Activated gamma-delta T cell (primary cell): ENCODE measurements around the gene TMEM250.

Experiments
- DNase-seq: peaks from one replicate; lab custom pipeline; 2025; lab: John Stamatoyannopoulos, UW

Gene TMEM250

DNA sequence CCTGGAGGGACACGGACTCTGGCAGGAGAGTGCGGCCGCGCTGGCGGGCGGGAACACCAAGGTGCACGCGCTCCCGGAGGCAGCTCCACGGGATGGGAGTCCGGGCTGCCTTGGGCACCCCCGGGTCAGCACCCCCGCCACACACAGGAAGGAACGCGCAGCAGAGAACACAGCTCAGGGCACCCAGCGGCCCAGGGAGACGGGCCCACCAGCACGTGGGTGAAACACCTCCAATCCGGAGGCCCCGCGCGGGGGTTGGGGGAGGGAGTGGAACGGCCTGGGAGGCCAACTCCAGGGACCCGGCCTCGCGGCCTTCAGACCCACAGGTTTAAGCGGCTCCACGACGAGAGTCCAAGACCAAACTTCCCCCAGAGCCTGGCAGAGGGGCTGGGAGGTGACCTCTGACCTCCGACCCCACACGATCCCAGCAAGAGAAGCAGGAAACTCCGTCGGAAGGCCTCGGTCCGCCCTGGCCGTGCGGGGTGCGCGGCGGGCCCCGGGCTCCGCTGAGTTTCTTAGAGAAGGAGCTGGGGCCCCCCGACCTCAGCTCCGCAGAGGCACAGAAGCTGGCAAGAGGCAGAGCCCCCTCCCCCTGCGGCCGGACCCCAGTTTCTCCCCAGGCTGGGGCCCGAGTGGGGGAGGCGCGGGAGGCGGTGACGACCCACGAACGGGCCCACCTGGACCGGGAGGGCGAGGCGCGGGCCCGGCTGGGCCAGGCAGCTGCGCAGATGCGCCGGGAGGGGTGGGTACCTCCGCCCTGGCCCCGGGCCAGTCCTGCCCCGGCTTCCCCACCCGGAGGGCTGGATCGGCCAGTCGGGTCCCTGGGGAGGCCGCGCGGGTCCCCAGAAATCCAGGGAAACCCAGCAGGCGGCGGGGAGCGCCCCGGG, 24.4 kb downstream of the TMEM250 start:
- DNase-seq, result peak; percentile 51

DNA sequence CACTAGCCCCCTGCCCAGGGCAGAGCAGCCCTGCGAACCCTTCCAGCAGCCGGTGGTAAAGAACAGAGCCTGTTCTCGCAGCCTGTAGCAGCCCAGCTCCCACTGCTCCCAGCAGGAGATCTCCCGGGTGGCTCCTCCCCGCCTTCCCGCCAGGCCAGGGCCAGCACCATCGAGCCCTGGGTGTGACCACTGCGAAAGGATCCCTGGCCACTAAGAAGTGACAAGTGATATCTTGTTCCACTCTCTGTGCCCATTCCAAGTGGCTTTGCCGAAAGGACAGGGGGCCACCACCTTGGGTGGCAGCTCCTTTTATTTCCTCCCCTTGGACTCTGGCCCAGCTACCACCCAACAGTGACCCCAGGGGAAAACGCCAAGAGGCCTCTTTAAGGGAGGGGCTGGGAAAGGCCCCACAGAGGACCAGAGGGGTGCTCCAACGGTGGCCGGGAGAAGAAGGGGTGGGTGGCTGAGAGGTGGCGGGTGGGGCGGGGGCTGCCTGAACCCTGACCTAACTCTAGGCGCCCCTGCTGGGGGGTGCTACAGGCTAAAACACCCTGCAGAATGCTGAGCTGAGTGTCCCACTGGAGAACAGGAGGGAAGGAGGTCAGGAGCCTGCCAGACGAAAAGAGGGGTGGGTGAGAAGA, 25.2 kb downstream of the TMEM250 start:
- no peak for DNase-seq

- DNase-seq, result no peak
These were observed 25.9 kb downstream of the TMEM250 start for GRCh38 chr9:136092741-136093140.

- DNase-seq, result no peak
These were observed 26.4 kb downstream of the TMEM250 start for GRCh38 chr9:136092353-136092650.

- no peak for DNase-seq
These were observed 26.9 kb downstream of the TMEM250 start for GRCh38 chr9:136091582-136092352.

GRCh38 chr9:136090768-136091581, 27.7 kb downstream of the TMEM250 start:
- no peak for DNase-seq

- DNase-seq, result no peak
These were observed 28.5 kb downstream of the TMEM250 start for GRCh38 chr9:136090056-136090735.

DNA sequence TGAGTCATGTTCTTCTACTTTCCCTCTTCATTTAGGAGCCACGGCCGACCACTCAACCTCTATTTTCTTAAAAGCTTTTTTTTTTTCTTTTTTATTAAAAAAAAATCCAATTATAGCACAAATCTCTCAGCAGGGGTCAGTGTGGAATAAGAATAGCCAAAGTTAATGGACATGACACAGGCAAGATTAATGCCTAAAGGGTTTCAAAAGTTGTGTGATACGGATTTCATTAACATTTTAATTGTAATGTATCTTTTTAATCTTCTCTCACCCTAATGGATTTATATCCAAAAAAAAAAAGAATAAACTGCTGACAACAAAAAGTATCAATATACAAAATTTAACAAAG, 29.0 kb downstream of the TMEM250 start:
- no peak for DNase-seq

DNA sequence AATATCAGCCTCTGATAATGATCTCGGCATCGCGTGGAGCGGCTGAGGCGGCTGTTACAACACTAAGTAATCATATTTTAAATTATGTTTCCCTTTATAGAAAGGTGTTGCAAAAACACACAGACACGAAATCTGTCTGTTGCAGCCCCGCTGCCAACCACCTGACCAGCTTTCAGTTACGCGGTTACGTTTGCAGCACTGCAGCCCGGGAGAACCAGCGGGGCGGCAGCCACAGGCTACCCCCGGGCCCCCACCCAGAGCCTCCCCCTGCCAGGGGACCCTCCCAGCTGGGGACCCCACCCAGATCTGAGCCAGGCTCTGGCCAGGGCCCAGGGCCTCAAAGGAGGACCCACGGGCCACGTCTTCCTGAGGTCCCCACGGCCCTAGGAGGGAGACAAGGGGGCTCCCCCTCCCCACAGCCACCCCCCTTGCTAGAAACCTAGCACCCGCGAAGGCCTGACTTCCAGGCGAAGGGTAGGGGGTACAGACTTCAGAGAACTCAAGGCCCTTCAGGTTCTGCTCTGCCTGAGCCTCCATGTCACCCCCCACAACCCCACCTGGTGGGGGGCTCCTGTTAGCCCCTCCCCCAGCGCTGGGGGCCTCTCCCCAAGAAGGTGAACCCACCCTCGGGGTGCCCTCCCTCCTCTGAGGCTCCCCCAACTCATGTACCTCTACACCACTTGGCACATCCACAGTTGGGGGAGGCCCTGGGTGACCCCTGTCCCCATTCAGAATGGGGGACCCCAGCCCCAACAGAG, 29.6 kb downstream of the TMEM250 start:
- DNase-seq, result no peak

GRCh38 chr9:136088481-136088938, 30.2 kb downstream of the TMEM250 start:
- no peak for DNase-seq

GRCh38 chr9:136087741-136088480, 30.8 kb downstream of the TMEM250 start:
- no peak for DNase-seq

- no peak for DNase-seq
These were observed 31.5 kb downstream of the TMEM250 start for GRCh38 chr9:136086951-136087740.

DNA sequence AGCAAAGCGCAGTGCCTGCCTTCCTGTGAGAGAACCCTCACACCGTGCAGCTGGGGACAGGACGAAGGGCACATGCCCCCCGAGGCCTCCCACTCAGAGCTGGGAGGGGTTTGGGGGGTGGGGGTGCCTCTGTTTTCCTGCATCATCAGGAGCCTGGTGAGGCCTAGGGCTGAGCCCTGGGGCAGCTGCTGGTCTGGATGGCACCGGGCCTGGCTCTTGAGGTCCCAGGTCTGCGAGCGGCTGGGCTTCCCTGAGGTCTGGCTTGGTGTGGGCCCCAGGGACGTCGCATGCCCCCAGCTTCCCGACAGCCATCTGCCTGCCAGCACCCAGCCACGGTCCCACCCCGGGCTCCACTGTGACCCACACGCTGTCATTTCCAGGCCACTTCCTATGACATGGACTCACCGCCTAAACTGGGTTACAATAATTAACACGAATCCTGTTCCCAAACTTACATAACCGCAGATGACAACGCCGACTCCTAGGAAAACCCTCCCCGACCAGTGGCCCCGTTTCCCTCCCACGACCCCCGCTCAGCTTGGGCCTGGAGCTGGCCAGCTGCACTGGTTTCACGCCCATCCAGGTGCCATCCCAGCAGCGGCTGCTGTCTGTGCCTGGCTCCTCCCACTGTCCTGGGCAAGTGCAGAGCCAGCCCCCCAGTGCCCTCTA, 32.3 kb downstream of the TMEM250 start:
- no peak for DNase-seq

DNA sequence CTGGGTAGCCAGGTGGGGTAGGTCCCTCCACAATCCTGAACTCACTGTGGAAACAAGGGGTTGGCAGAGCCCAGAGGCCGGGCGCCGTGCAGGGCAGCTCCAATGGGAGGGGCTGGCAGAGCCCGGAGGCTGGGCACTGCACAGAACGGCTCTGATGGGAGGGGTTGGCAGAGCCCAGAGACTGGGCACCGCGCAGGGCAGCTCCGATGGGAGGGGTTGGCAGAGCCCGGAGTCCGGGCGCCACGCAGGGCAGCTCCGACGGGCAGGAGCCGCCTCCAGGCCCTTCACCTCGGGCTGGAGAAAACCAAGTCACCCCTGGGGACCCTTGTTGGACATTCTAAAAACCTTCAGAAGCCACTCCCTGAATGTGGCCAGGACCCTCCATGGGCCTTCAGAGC, 32.9 kb downstream of the TMEM250 start:
- no peak for DNase-seq

DNA sequence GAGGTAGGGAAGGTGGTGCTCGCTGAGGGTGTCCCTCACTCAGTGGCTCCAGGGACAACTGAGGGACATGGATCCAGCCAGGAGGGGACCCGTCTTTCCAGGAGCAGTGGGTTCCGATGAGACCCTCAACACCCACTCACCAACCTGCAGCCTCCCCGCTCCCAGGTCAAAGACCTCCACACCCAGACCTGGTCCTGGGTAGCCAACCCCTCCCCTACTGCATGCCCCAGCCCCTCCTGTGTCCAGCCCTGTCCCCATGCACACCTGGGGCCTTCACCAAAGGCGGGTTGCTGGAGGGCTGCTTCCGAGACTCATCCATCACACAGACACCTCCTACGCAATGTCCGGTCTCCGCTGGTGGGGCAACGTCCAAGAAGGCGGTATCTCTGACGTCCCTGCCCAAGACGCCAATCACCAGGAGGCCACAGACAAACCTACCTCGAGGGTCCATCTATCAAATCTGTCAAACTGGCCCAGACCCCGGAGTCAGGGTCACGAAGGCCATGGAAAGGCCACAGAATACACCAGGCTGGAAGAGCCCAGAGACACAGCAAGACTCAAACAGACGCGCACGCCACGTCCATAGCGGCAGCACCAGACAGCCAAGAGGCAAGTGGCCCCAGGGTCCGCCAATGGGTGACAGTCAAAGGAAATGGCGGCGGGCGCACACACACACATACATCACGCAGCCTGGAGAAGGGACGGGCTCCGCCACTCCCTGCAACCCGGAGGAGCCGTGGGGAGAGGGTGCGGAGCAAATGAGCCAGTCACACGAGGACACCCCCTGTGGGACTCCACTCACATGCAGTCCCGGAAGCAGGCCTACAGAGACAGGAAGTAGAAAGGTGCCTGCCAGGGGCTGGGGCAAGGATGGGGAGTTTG, 34.4 kb downstream of the TMEM250 start:
- DNase-seq, result no peak

DNA sequence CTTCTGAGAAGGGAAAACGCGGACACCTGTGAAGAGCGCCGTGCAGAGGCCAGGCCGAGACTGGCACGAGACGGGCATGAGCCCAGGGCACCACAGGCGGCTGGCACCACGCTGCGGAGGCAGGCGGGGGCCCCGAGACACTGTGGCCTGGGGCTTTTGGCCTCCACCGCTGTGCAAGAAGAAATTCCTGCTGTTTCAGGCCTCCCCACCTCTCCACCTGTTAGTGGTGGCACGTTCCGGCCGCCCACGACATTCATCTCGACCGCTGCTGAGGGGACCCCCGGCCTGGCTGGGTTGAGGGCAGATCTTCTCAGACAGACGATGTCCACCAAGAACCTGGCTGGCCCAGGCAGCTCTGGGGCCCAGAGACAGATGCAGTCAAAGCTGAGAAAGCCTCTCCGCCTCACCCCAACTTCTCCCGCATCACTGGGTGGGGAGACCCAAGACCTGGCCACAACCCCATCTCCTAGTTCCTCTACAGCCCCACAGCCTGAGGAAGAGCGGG, 35.1 kb downstream of the TMEM250 start:
- DNase-seq, result no peak
